ENCODE results near the gene SOWAHA. TPM values are rescaled to one million over a fixed set of nuclear protein-coding genes. Genes with fewer than 3 reads are reported as not detected.

Gene SOWAHA
- total RNA-seq, 1 experiment from 2014 or later: 3.7 TPM

DNA sequence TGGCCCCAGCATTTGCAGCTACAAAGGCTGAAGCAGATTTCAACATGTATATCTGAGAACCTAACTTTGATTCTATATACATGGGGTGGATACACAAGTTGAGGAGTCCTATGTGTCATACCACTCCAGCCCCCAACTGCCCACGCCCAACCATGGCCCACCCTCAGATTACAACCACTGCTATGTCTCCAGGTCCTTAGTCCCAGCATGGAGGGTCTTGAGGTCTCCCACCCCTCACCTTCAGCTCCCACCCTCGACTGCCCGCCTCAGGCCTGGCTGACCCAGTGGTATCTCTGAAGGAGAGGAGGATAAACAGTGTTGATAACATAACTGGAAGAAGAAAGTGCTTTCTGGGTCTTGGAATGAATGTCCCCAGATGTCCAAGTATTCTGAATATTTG lies 8.2 kb downstream of the SOWAHA start:
- TF ChIP-seq, protein P1, sequence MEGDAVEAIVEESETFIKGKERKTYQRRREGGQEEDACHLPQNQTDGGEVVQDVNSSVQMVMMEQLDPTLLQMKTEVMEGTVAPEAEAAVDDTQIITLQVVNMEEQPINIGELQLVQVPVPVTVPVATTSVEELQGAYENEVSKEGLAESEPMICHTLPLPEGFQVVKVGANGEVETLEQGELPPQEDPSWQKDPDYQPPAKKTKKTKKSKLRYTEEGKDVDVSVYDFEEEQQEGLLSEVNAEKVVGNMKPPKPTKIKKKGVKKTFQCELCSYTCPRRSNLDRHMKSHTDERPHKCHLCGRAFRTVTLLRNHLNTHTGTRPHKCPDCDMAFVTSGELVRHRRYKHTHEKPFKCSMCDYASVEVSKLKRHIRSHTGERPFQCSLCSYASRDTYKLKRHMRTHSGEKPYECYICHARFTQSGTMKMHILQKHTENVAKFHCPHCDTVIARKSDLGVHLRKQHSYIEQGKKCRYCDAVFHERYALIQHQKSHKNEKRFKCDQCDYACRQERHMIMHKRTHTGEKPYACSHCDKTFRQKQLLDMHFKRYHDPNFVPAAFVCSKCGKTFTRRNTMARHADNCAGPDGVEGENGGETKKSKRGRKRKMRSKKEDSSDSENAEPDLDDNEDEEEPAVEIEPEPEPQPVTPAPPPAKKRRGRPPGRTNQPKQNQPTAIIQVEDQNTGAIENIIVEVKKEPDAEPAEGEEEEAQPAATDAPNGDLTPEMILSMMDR (IDR thresholded peaks at IDR 0.05; ENCODE audit: insufficient read depth in 1 of 2, low read depth in 1 of 2, low read length in 1 of 2, severe bottlenecking in 1 of 2, unreplicated experiment in 1 of 2): no peak
- Histone ChIP-seq H3K9me3 (no peaks in the 10 kb centered on the region), H3K36me3 (ENCODE audit: control insufficient read depth, insufficient read depth, low read length) (no peaks in the 10 kb centered on the region; the same call in 1 of the 2 replicates), H3K27me3 (replicated peaks; ENCODE audit: control insufficient read depth, insufficient read depth, low read length) (no peaks in the 10 kb centered on the region), H3K4me3 (ENCODE audit: low read depth, low read length) (no peak overlapping the region), H3K4me1 (no peaks in the 10 kb centered on the region; the same call in none of the 2 replicates)
- no peaks in the 10 kb centered on the region for H3K36me3 Mint-ChIP-seq (ENCODE audit: insufficient read depth, unreplicated experiment)
- intact Hi-C loops (cut with micrococcal nuclease; ENCODE audit: unreplicated experiment): loop anchor here (2.0 to 5.0 kb wide), 2 partner anchors 45 to 159 kb away; partner anchors contain the start of gene SEPTIN8
- no peak overlapping the region for H3K4me3 Mint-ChIP-seq (ENCODE audit: unreplicated experiment)
- no peak overlapping the region for H3K27ac Mint-ChIP-seq (ENCODE audit: unreplicated experiment)
- no peaks in the 10 kb centered on the region for H3K27me3 Mint-ChIP-seq (ENCODE audit: insufficient read depth, unreplicated experiment)
- H3K4me1 Mint-ChIP-seq (ENCODE audit: low read depth, unreplicated experiment): no peaks in the 10 kb centered on the region
- no TSS peak for BruUV-seq (replicated peaks)
- no peak for DNase-seq
- CTCF ChIA-PET: interaction anchor here (0.6 to 7.5 kb wide), 7 partner anchors 13 to 295 kb away, joined by 3 to 141 read pairs (median 16); partner anchors contain the start of genes GDF9, KIF3A and UQCRQ
- POLR2A ChIA-PET: no interaction called here
- no peaks in the 10 kb centered on the region for H3K9me3 Mint-ChIP-seq (ENCODE audit: unreplicated experiment)

GRCh38 chr5:132821791-132822190 lies 8.7 kb downstream of the SOWAHA start:
- Mint-ChIP-seq H3K27ac (ENCODE audit: unreplicated experiment) (no peak overlapping the region), H3K4me1 (ENCODE audit: low read depth, unreplicated experiment) (no peaks in the 10 kb centered on the region), H3K9me3 (ENCODE audit: unreplicated experiment) (no peaks in the 10 kb centered on the region), H3K4me3 (ENCODE audit: unreplicated experiment) (no peak overlapping the region), H3K27me3 (ENCODE audit: insufficient read depth, unreplicated experiment) (no peaks in the 10 kb centered on the region), H3K36me3 (ENCODE audit: insufficient read depth, unreplicated experiment) (no peaks in the 10 kb centered on the region)
- Histone ChIP-seq H3K4me3 (ENCODE audit: low read depth, low read length) (no peak overlapping the region), H3K4me1 (no peaks in the 10 kb centered on the region; the same call in none of the 2 replicates), H3K9me3 (no peaks in the 10 kb centered on the region), H3K36me3 (ENCODE audit: control insufficient read depth, insufficient read depth, low read length) (no peaks in the 10 kb centered on the region; the same call in 1 of the 2 replicates), H3K27me3 (replicated peaks; ENCODE audit: control insufficient read depth, insufficient read depth, low read length) (no peaks in the 10 kb centered on the region)
- no TSS peak for BruUV-seq (replicated peaks)
- intact Hi-C loops (cut with micrococcal nuclease; ENCODE audit: unreplicated experiment): loop anchor here (2.0 to 5.0 kb wide), 2 partner anchors 45 to 159 kb away; partner anchors contain the start of gene SEPTIN8
- TF ChIP-seq, protein P1 (IDR thresholded peaks at IDR 0.05; ENCODE audit: insufficient read depth in 1 of 2, low read depth in 1 of 2, low read length in 1 of 2, severe bottlenecking in 1 of 2, unreplicated experiment in 1 of 2): no peak
- ChIA-PET POLR2A (no interaction called here), CTCF (interaction anchor here (4.0 to 7.5 kb wide), 2 partner anchors 14 to 67 kb away, joined by 115 to 141 read pairs; no protein-coding TSS in a partner anchor)
- no peak for DNase-seq

DNA sequence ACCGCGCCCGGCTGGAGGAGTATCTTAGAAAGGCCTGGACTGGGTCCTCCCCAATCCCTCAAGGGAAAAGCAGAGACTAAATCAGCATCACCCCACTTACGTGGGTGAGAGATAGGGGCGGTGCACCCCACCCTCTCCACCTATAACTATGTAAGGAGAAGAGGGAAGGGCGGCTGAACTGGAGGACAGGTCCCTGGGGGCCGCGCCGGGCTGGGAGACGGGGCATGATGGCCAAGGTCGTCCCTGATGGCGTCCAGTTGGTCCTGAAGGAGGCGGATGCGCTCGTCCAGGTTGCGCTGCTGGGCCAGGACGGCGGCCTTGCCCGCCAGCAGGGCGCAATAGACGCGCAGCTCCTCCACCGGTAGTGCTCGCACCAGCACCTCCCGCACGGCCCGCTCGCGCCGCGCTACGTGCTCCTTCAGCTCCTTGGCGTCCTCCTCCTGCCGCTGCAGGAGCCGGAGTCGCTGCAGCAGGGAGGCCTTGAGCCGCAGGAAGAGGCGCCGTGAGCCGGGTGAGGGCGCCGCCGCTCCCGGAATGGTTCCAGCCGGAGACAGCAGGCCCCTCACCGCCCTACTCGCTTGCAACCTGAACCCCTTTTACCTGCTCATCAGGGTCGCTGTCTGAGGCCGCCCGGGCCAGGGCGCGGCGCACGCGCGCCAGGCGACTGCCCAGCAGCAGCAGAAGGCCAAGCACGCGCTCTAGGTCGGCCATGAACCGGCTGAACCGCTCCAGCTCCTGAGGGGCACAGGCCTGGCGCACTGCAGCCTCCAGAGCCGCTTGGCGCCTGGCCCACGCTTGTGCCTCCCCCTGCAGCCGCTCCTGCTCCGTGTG lies 9.8 kb downstream of the SOWAHA start:
- POLR2A ChIA-PET: no interaction called here

More for the DNA sequence above, 9.8 kb downstream of the SOWAHA start:
- CTCF ChIA-PET: interaction anchor here (0.9 to 4.0 kb wide), 2 partner anchors 15 to 16 kb away, joined by 3 to 115 read pairs; no protein-coding TSS in a partner anchor
- intact Hi-C loops (cut with micrococcal nuclease; ENCODE audit: unreplicated experiment): loop anchor here (5.0 kb wide), 1 partner anchor 161 kb away; no protein-coding TSS in a partner anchor
- no peaks in the 10 kb centered on the region; the same call in 1 of the 2 replicates for H3K4me1 ChIP-seq
- no peaks in the 10 kb centered on the region for H3K9me3 ChIP-seq
- Mint-ChIP-seq H3K27me3 (ENCODE audit: insufficient read depth, unreplicated experiment) (no peaks in the 10 kb centered on the region), H3K9me3 (ENCODE audit: unreplicated experiment) (no peaks in the 10 kb centered on the region), H3K36me3 (ENCODE audit: insufficient read depth, unreplicated experiment) (no peaks in the 10 kb centered on the region), H3K4me1 (ENCODE audit: low read depth, unreplicated experiment) (no peaks in the 10 kb centered on the region), H3K4me3 (ENCODE audit: unreplicated experiment) (no peak overlapping the region), H3K27ac (ENCODE audit: unreplicated experiment) (no peak overlapping the region)
- no peak for DNase-seq
- H3K27me3 ChIP-seq (replicated peaks; ENCODE audit: control insufficient read depth, insufficient read depth, low read length): no peaks in the 10 kb centered on the region
- no peak overlapping the region for H3K4me3 ChIP-seq (ENCODE audit: low read depth, low read length)
- H3K36me3 ChIP-seq (ENCODE audit: control insufficient read depth, insufficient read depth, low read length): no peaks in the 10 kb centered on the region; the same call in 1 of the 2 replicates
- TF ChIP-seq, protein P1 (IDR thresholded peaks at IDR 0.05; ENCODE audit: insufficient read depth in 1 of 2, low read depth in 1 of 2, low read length in 1 of 2, severe bottlenecking in 1 of 2, unreplicated experiment in 1 of 2): no peak
- BruUV-seq (replicated peaks): no TSS peak

All from Caco-2 (cell line).